Hepatocyte (in vitro differentiated cells): ENCODE measurements around the gene MARK1. TPM values are rescaled to one million over a fixed set of nuclear protein-coding genes. Genes with fewer than 3 reads are reported as not detected.

Experiments
- DNase-seq: peaks from one replicate; pipeline ENCODE4 v3.0.0-alpha.2; 2016; ENCODE audit warnings: low spot score
- H2AFZ ChIP-seq: fragments of 200-600 bp; sonication (generic); 2 replicates; pipeline ENCODE4 v1.6.0; 2016; ENCODE audit warnings: antibody characterized with exemption, mild to moderate bottlenecking
- H3K27ac ChIP-seq: fragments of 200-600 bp; sonication (generic); 2 replicates; pipeline ENCODE4 v1.5.1; 2016; ENCODE audit warnings: mild to moderate bottlenecking
- H3K27me3 ChIP-seq: fragments of 200-600 bp; sonication (generic); 2 replicates; pipeline ENCODE4 v1.6.1; 2016
- H3K36me3 ChIP-seq: fragments of 200-600 bp; sonication (generic); replicated peaks from 2 replicates; pipeline ENCODE4 v1.5.1; 2016; ENCODE audit warnings: low read depth; ENCODE audit not compliant: insufficient read depth
- H3K4me1 ChIP-seq: fragments of 200-600 bp; sonication (generic); 2 replicates; pipeline ENCODE4 v1.5.1; 2016; ENCODE audit warnings: mild to moderate bottlenecking, moderate library complexity; ENCODE audit not compliant: insufficient read depth
- H3K4me2 ChIP-seq: fragments of 200-600 bp; sonication (generic); 2 replicates; pipeline ENCODE4 v1.6.0; 2016
- H3K4me3 ChIP-seq: fragments of 200-600 bp; sonication (generic); 2 replicates; pipeline ENCODE4 v1.5.1; 2016; ENCODE audit warnings: mild to moderate bottlenecking
- H3K79me2 ChIP-seq: fragments of 200-600 bp; sonication (generic); 2 replicates; pipeline ENCODE4 v1.6.0; 2017; ENCODE audit warnings: mild to moderate bottlenecking
- H3K9me2 ChIP-seq: fragments of 200-600 bp; sonication (generic); replicated peaks from 2 replicates; pipeline ENCODE4 v1.6.0; 2017; ENCODE audit warnings: mild to moderate bottlenecking; ENCODE audit not compliant: insufficient read depth
- H3K9me3 ChIP-seq: fragments of 200-600 bp; sonication (generic); 2 replicates; pipeline ENCODE4 v1.5.1; 2016; ENCODE audit warnings: low read depth, mild to moderate bottlenecking
- H4K20me1 ChIP-seq: fragments of 200-600 bp; sonication (generic); 2 replicates; pipeline ENCODE4 v1.6.0; 2016; ENCODE audit warnings: mild to moderate bottlenecking; ENCODE audit not compliant: insufficient read depth, poor library complexity, severe bottlenecking
- EZH2 ChIP-seq: fragments of 200-600 bp; sonication (generic); IDR thresholded peaks from 2 replicates; pipeline ENCODE4 v1.6.1; 2016; ENCODE audit warnings: antibody characterized with exemption, mild to moderate bottlenecking, borderline replicate concordance
- EZH2phosphoT487 ChIP-seq: fragments of 200-600 bp; sonication (generic); IDR thresholded peaks from one replicate; pipeline ENCODE4 v1.6.1; 2018; ENCODE audit warnings: antibody characterized with exemption, mild to moderate bottlenecking, low read depth, moderate library complexity; ENCODE audit not compliant: unreplicated experiment, severe bottlenecking
- WGBS: methylation state at CpG from one replicate; pipeline ENCODE4 v1.1.6; 2016; ENCODE audit warnings: low lambda C conversion rate; ENCODE audit errors: missing lambda C conversion rate; 5-methylcytosine and 5-hydroxymethylcytosine counted together
- polyA plus RNA-seq: library from polyadenylated mRNA; unstranded; fragments of >200 nt; fragmentation: Nextera tagmentation; extraction: Ambion mirVana; gene quantifications from 2 replicates; pipeline ENCODE4 v1.2.1, GENCODE V29; 2016
- total RNA-seq: library from RNA; depleted of rRNA; stranded (reverse); fragments of >200 nt; gene quantifications from 2 replicates; pipeline ENCODE4 v1.2.3, GENCODE V29; 2014
- TF ChIP-seq, protein P1 (sequence below): fragments of 200-600 bp; sonication (generic); IDR thresholded peaks from 2 replicates; pipeline ENCODE4 v1.5.1; 2016; ENCODE audit warnings: antibody characterized with exemption, mild to moderate bottlenecking; ENCODE audit not compliant: poor library complexity

The MARK1 gene
- total and polyA plus RNA-seq, 2 experiments from 2014 or later: 1.9 to 7.1 TPM

DNA sequence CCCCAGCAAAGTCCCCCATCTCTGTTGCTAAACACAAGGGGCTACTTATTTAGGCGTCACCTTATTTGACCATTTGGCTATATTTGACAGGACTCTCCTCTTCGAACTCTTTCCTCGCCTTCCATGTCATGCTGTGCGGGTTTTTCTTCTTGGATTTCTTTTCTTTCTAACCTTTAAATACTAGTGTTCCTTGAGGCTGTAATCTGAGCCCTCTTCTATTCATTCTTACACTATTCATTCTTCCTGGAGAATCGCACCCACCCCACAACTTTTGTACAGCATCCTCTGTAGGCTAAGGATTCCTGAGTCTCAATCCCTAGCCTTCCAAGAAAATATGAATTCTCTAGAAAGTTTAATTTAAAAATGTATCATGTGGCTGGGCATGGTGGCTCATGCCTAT lies 100.5 kb downstream of the MARK1 start:
- H3K27ac ChIP-seq: no peak overlapping the region
- H3K9me3 ChIP-seq: no peaks in the 10 kb centered on the region
- no peak overlapping the region for H3K4me3 ChIP-seq
- TF ChIP-seq, protein P1, sequence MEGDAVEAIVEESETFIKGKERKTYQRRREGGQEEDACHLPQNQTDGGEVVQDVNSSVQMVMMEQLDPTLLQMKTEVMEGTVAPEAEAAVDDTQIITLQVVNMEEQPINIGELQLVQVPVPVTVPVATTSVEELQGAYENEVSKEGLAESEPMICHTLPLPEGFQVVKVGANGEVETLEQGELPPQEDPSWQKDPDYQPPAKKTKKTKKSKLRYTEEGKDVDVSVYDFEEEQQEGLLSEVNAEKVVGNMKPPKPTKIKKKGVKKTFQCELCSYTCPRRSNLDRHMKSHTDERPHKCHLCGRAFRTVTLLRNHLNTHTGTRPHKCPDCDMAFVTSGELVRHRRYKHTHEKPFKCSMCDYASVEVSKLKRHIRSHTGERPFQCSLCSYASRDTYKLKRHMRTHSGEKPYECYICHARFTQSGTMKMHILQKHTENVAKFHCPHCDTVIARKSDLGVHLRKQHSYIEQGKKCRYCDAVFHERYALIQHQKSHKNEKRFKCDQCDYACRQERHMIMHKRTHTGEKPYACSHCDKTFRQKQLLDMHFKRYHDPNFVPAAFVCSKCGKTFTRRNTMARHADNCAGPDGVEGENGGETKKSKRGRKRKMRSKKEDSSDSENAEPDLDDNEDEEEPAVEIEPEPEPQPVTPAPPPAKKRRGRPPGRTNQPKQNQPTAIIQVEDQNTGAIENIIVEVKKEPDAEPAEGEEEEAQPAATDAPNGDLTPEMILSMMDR: no peak
- no peak for TF ChIP-seq EZH2phosphoT487
- no peak for TF ChIP-seq EZH2
- no peaks in the 10 kb centered on the region for H3K9me2 ChIP-seq
- H3K4me2 ChIP-seq: no peak overlapping the region
- no peaks in the 10 kb centered on the region for H3K36me3 ChIP-seq
- no peak overlapping the region for H2AFZ ChIP-seq
- H3K4me1 ChIP-seq: no peaks in the 10 kb centered on the region
- H4K20me1 ChIP-seq: no peaks in the 10 kb centered on the region
- DNase-seq: no peak
- no peaks in the 10 kb centered on the region for H3K27me3 ChIP-seq
- no peaks in the 10 kb centered on the region for H3K79me2 ChIP-seq
- 92% methylated on average over 5 of the region's 5 CpGs for WGBS

DNA sequence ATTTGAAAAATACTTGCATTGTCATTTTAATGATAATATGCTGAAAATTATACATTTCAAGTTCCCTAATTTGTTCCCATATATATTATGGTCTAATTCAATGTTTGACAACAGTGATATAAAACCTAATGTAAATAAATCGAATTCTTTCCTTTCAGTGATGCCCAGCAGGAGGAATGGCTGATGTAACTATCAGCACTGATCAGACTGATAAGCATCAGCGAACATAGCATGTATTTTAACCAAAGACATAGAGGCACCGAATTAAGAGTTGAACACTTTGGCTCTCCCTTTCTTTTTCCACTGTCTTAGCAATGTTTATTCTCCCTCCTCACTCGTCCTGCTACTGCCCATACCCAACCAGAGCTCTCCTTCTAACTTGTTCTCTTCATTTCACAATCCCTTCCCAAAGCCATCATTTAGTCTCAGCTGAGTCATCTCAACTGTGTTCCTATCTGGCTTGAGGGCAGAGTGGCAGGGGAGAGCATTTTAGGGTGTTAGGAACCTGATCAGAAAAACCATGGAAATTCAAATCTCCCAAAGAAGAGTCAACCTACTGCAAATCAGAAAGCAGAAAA lies 103.4 kb downstream of the MARK1 start:
- no peaks in the 10 kb centered on the region for H3K36me3 ChIP-seq
- TF ChIP-seq, protein P1: no peak
- TF ChIP-seq EZH2phosphoT487 (no peak), EZH2 (no peak)
- no peak for DNase-seq
- H3K4me2 ChIP-seq: no peak overlapping the region
- no peak overlapping the region for H2AFZ ChIP-seq
- 81% methylated on average over 4 of the region's 4 CpGs for WGBS
- no peaks in the 10 kb centered on the region for H3K79me2 ChIP-seq
- H3K9me3 ChIP-seq: no peaks in the 10 kb centered on the region
- no peaks in the 10 kb centered on the region for H3K9me2 ChIP-seq
- H3K27me3 ChIP-seq: no peaks in the 10 kb centered on the region
- no peaks in the 10 kb centered on the region for H4K20me1 ChIP-seq
- no peak overlapping the region for H3K27ac ChIP-seq
- H3K4me3 ChIP-seq: no peak overlapping the region
- no peaks in the 10 kb centered on the region for H3K4me1 ChIP-seq

DNA sequence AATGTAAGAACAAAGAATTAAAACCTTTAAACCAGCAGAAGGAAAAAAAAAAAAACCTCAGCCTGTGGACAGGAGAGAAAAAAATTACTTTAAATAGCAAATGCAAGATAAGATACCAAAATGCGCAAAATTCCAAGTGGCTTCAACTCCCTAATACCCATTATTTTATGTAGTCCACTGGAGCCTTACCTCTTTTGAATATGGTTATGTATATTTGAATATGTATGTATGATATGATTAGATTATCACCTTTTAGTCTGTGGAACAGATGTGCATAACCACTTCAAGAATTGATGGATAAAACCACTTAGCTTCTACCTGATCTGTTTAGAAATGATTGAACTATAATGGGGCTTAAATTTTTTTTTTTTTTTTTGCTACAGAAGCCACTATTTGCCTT lies 109.8 kb downstream of the MARK1 start:
- DNase-seq: no peak
- Histone ChIP-seq H3K27ac (no peak overlapping the region), H3K4me1 (no peaks in the 10 kb centered on the region), H3K27me3 (no peaks in the 10 kb centered on the region), H3K9me3 (no peaks in the 10 kb centered on the region), H2AFZ (no peak overlapping the region), H3K4me3 (no peak overlapping the region), H3K36me3 (no peaks in the 10 kb centered on the region), H4K20me1 (no peaks in the 10 kb centered on the region), H3K4me2 (no peak overlapping the region), H3K9me2 (no peaks in the 10 kb centered on the region), H3K79me2 (no peaks in the 10 kb centered on the region)
- WGBS: 100% methylated on average over 1 of the region's 1 CpG
- TF ChIP-seq EZH2 (no peak), EZH2phosphoT487 (no peak)
- TF ChIP-seq, protein P1: no peak
